Left hindlimb (tissue), 1 donor: ENCODE results near the gene DIRAS1.

Source experiments
- DNase-seq: peaks from one replicate; pipeline ENCODE4 v3.0.0-alpha.2; 2018

Gene DIRAS1

GRCh38 chr19:2720777-2721569, at the start of gene DIRAS1:
Gene DIRAS1, minus strand, starts transcription at chr19:2721372. Its CDS starts 3,566 bp downstream, at chr19:2717806.
- DNase-seq: no peak

GRCh38 chr19:2770055-2771013, 49.2 kb upstream of the DIRAS1 start:
- DNase-seq: peak; percentile 55

- DNase-seq: peak; percentile 11
Measured at GRCh38 chr19:2769218-2769617, 48.0 kb upstream of the DIRAS1 start.

- DNase-seq: no peak
Measured at GRCh38 chr19:2768365-2769132, 47.4 kb upstream of the DIRAS1 start.

GRCh38 chr19:2767688-2768087, 46.5 kb upstream of the DIRAS1 start:
- peak; percentile 10 for DNase-seq

GRCh38 chr19:2766594-2767372, 45.6 kb upstream of the DIRAS1 start:
- DNase-seq: peak; percentile 28

GRCh38 chr19:2765376-2765775, 44.2 kb upstream of the DIRAS1 start:
- peak; percentile 25 for DNase-seq

- DNase-seq: no peak
Measured at GRCh38 chr19:2764945-2765344, 43.8 kb upstream of the DIRAS1 start.

GRCh38 chr19:2763687-2764086, 42.5 kb upstream of the DIRAS1 start:
- DNase-seq: peak; percentile 22

- DNase-seq: no peak
Measured at GRCh38 chr19:2762783-2763496, 41.8 kb upstream of the DIRAS1 start.

GRCh38 chr19:2761876-2762782, 41.0 kb upstream of the DIRAS1 start:
- DNase-seq: peak; percentile 26

GRCh38 chr19:2761309-2761677, 40.1 kb upstream of the DIRAS1 start:
- DNase-seq: no peak

GRCh38 chr19:2759965-2760364, 38.8 kb upstream of the DIRAS1 start:
- DNase-seq: no peak

- no peak for DNase-seq
Measured at GRCh38 chr19:2759362-2759761, 38.2 kb upstream of the DIRAS1 start.

- peak; percentile 19 for DNase-seq
Measured at GRCh38 chr19:2758601-2759313, 37.6 kb upstream of the DIRAS1 start.

- DNase-seq: peak; percentile 24
Measured at GRCh38 chr19:2756921-2757881, 36.0 kb upstream of the DIRAS1 start.

- no peak for DNase-seq
Measured at GRCh38 chr19:2756477-2756876, 35.3 kb upstream of the DIRAS1 start.

- DNase-seq: peak; percentile 16
Measured at GRCh38 chr19:2755811-2756210, 34.6 kb upstream of the DIRAS1 start.

- peak; percentile 19 for DNase-seq
Measured at GRCh38 chr19:2755448-2755705, 34.2 kb upstream of the DIRAS1 start.
